C4-2B (cell line): ENCODE data around the gene AGXT2.

ENCODE experiments used
- CTCF ChIP-seq: fragments of 450-650 bp; conservative IDR thresholded peaks from 2 replicates; pipeline ENCODE4 v1.5.1; 2017; ENCODE audit warnings: mild to moderate bottlenecking
- ZFX ChIP-seq: fragments of 450-650 bp; IDR thresholded peaks from 2 replicates; pipeline ENCODE4 v1.6.1; 2017

DNA sequence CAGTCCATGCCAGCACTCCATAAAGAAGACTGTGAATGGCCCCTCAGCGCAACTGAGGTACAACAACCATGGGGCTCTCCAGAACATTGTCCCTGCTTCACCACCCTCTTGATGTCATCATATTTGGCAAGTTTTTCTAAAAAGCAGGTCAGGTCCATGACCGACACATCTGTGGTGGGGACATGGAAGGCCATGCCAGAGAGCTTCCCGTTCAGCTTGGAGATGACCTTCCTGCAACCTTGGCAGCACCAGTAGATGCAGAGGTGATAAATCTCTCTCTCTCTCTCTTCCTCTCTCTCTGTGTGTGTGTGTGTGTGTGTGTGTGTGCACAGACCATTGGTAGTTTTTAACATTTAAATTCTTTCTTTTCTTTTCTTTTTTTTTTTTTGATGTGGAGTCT, 35.4 kb upstream of the AGXT2 start:
- TF ChIP-seq CTCF (no peak), ZFX (no peak)
